ENCODE data around the gene CA10.

GRCh38 chr17:52036416-52036815 is 122.1 kb downstream of the CA10 start:
- TF ChIP-seq CTCF (IDR thresholded peaks at IDR 0.05 in 2 of 3, conservative IDR thresholded peaks at IDR 0.05 in 1 of 3; ENCODE audit: insufficient read depth in 2 of 3, low read depth in 1 of 3, low read length in 3 of 3) (no peak), HBP1 (CRISPR knock-in tag; IDR thresholded peaks at IDR 0.05) (no peak), CBX8 (IDR thresholded peaks at IDR 0.05; ENCODE audit: borderline replicate concordance, extremely low read depth, low read depth, low read length, poor library complexity, severe bottlenecking) (no peak), CHD4 (IDR thresholded peaks at IDR 0.05; ENCODE audit: insufficient read depth, insufficient replicate concordance, low read depth, low read length, poor library complexity, severe bottlenecking) (no peak), TEAD4 (IDR thresholded peaks at IDR 0.05; ENCODE audit: low read length) (no peak), TEAD4 (CRISPR knock-in tag; IDR thresholded peaks at IDR 0.05; ENCODE audit: borderline replicate concordance) (no peak), TARDBP (IDR thresholded peaks at IDR 0.05) (no peak), ZNF76 (CRISPR knock-in tag; IDR thresholded peaks at IDR 0.05; ENCODE audit: borderline replicate concordance) (no peak), CREB1 (IDR thresholded peaks at IDR 0.05) (no peak), CREB1 (CRISPR knock-in tag; IDR thresholded peaks at IDR 0.05) (no peak), YBX1 (IDR thresholded peaks at IDR 0.05) (no peak), EZH2 (IDR thresholded peaks at IDR 0.05; ENCODE audit: borderline replicate concordance, low read depth, low read length) (no peak), STAT5B (CRISPR knock-in tag; IDR thresholded peaks at IDR 0.05) (no peak), PHTF2 (CRISPR knock-in tag; IDR thresholded peaks at IDR 0.05) (no peak), SREBF1 (IDR thresholded peaks at IDR 0.05; ENCODE audit: borderline replicate concordance, low read depth, low read length) (no peak)

Measured in K562 (cell line).